HCT116 (cell line): ENCODE results near the gene NLGN4Y. TPM values are rescaled to one million over a fixed set of nuclear protein-coding genes. Genes with fewer than 3 reads are reported as not detected.

ENCODE experiments used
- ATAC-seq: fragments of 200-7000 bp; cut with Tn5 transposase; 2 replicates; pipeline ENCODE4 v1.9.1; 2020; ENCODE audit warnings: mild to moderate bottlenecking, moderate library complexity
- BruUV-seq: library from RNA; stranded (reverse); fragments of 400-500 nt; replicated peaks from 2 replicates; lab custom pipeline; 2021; lab: Mats Ljungman, UMichigan
- CTCF ChIA-PET: fragments of 300-600 bp; sonication (Branson Sonifier 250); formaldehyde crosslinking; loops from one replicate; lab custom pipeline; 2021; ENCODE audit warnings: antibody characterized with exemption; lab: Charles Lee
- POLR2A ChIA-PET: fragments of 300-600, 350-600 bp; sonication (Branson Sonifier 250); formaldehyde crosslinking; loops from one replicate; lab custom pipeline; 2021; ENCODE audit warnings: antibody characterized with exemption; lab: Charles Lee
- RAD21 ChIA-PET, 2 experiments: fragments of 300-600 bp; sonication (Branson Sonifier 250); formaldehyde crosslinking; loops; one replicate each; lab custom pipeline; 2023; ENCODE audit warnings: low total read pairs in 2 of 2; ENCODE audit not compliant: uncharacterized antibody in 2 of 2, unreplicated experiment in 2 of 2, low non-redundant PET in 1 of 2; lab: Charles Lee
- DNase-seq: peaks from one replicate; pipeline ENCODE4 v3.0.0-alpha.2; 2010; ENCODE audit warnings: low read depth, low spot score
- H2AFZ ChIP-seq: fragments of 200-600 bp; shearing (Covaris generic), sonication (generic); 2 replicates; pipeline ENCODE4 v1.6.1; 2017; ENCODE audit warnings: low read depth, mixed run types, mixed read lengths, antibody characterized with exemption, low read length; ENCODE audit not compliant: poor library complexity, severe bottlenecking
- H3K27ac ChIP-seq: 2 replicates; pipeline ENCODE4 v1.5.1; 2012; ENCODE audit warnings: low read depth, low read length
- H3K27me3 ChIP-seq: fragments of 200-600 bp; sonication (generic); 2 replicates; pipeline ENCODE4 v1.6.1; 2016; ENCODE audit warnings: mixed run types, low read length, mixed read lengths; ENCODE audit not compliant: insufficient read depth
- H3K36me3 ChIP-seq, 2 experiments: fragments of 200-500 bp in 1 of 2; fragments of 200-600 bp in 1 of 2; sonication (Bioruptor generic) in 1 of 2; sonication (generic) in 1 of 2; 2 replicates each; pipeline versions ENCODE4 v1.5.1 to v1.6.1; 2014 to 2016; ENCODE audit warnings: low read length in 2 of 2, inconsistent platforms in 1 of 2, mixed read lengths in 1 of 2, mixed run types in 1 of 2; ENCODE audit not compliant: insufficient read depth in 2 of 2, control insufficient read depth in 1 of 2
- H3K4me1 ChIP-seq, 2 experiments: fragments of 200-600 bp in 1 of 2; sonication (generic) in 1 of 2; 2 replicates each; pipeline versions ENCODE4 v1.5.1 to v1.6.1; 2012 to 2017; ENCODE audit warnings: low read length in 2 of 2, inconsistent platforms in 1 of 2, mild to moderate bottlenecking in 1 of 2, mixed read lengths in 1 of 2, mixed run types in 1 of 2, moderate library complexity in 1 of 2; ENCODE audit not compliant: insufficient read depth in 2 of 2, control insufficient read depth in 1 of 2
- H3K4me2 ChIP-seq: fragments of 200-600 bp; sonication (generic); 2 replicates; pipeline ENCODE4 v1.6.1; 2017; ENCODE audit warnings: mixed run types, low read length, mixed read lengths
- H3K4me3 ChIP-seq, 2 experiments: fragments of 200-600 bp in 1 of 2; sonication (generic) in 1 of 2; replicated peaks in 1 of 2; 2 replicates each; pipeline ENCODE4 v1.5.1; 2011 to 2016; ENCODE audit warnings: low read length in 2 of 2, control low read depth in 1 of 2, low read depth in 1 of 2, mild to moderate bottlenecking in 1 of 2, mixed read lengths in 1 of 2, mixed run types in 1 of 2
- H3K79me2 ChIP-seq: fragments of 200-600 bp; sonication (generic); 2 replicates; pipeline ENCODE4 v1.6.1; 2017; ENCODE audit warnings: mild to moderate bottlenecking, mixed run types, low read length, moderate library complexity, mixed read lengths; ENCODE audit not compliant: insufficient read depth
- H3K9ac ChIP-seq: fragments of 200-600 bp; sonication (generic); 2 replicates; pipeline ENCODE4 v1.6.1; 2016; ENCODE audit warnings: low read length, mixed read lengths
- H3K9me2 ChIP-seq: fragments of 200-600 bp; sonication (generic), shearing (Covaris generic); 2 replicates; pipeline ENCODE4 v1.6.1; 2017; ENCODE audit warnings: mixed run types, mild to moderate bottlenecking, moderate library complexity; ENCODE audit not compliant: insufficient read depth
- H3K9me3 ChIP-seq, 2 experiments: fragments of 200-500 bp in 1 of 2; fragments of 200-600 bp in 1 of 2; sonication (Bioruptor generic) in 1 of 2; sonication (generic) in 1 of 2; 2 replicates each; pipeline ENCODE4 v1.6.1; 2014 to 2017; ENCODE audit warnings: low read length in 2 of 2, mixed read lengths in 2 of 2, inconsistent platforms in 1 of 2, low read depth in 1 of 2, mild to moderate bottlenecking in 1 of 2, mixed run types in 1 of 2, moderate library complexity in 1 of 2; ENCODE audit not compliant: control insufficient read depth in 1 of 2, insufficient read depth in 1 of 2
- H4K20me1 ChIP-seq: fragments of 200-600 bp; sonication (generic), shearing (Covaris generic); 2 replicates; pipeline ENCODE4 v1.6.1; 2017; ENCODE audit warnings: mixed run types, mild to moderate bottlenecking, moderate library complexity; ENCODE audit not compliant: insufficient read depth
- CBX3 ChIP-seq: IDR thresholded peaks from 2 replicates; pipeline ENCODE4 v1.6.1; 2012; ENCODE audit warnings: low read depth
- CEBPB ChIP-seq: IDR thresholded peaks from 2 replicates; pipeline ENCODE4 v1.6.1; 2012; ENCODE audit warnings: low read depth
- ELF1 ChIP-seq: IDR thresholded peaks from 2 replicates; pipeline ENCODE4 v1.6.1; 2012; ENCODE audit warnings: low read depth, borderline replicate concordance
- FOSL1 ChIP-seq: IDR thresholded peaks from 2 replicates; pipeline ENCODE4 v1.6.1; 2012; ENCODE audit warnings: low read depth
- JUND ChIP-seq: IDR thresholded peaks from 2 replicates; pipeline ENCODE4 v1.6.1; 2012
- POLR2A ChIP-seq: IDR thresholded peaks from 2 replicates; pipeline ENCODE4 v1.7.0; 2011; ENCODE audit warnings: borderline replicate concordance; ENCODE audit not compliant: insufficient read depth, insufficient read length; ENCODE audit errors: extremely low read depth
- POLR2AphosphoS5 ChIP-seq: IDR thresholded peaks from 2 replicates; pipeline ENCODE4 v1.6.1; 2011; ENCODE audit warnings: mild to moderate bottlenecking, low read depth, low read length, moderate library complexity
- SIN3A ChIP-seq: IDR thresholded peaks from 2 replicates; pipeline ENCODE4 v1.6.1; 2012; ENCODE audit warnings: low read depth
- SP1 ChIP-seq: IDR thresholded peaks from 2 replicates; pipeline ENCODE4 v1.6.1; 2012; ENCODE audit warnings: low read depth
- SRF ChIP-seq: IDR thresholded peaks from 2 replicates; pipeline ENCODE4 v1.6.1; 2012; ENCODE audit warnings: low read depth
- YY1 ChIP-seq: IDR thresholded peaks from 2 replicates; pipeline ENCODE4 v1.6.1; 2011; ENCODE audit warnings: low read length, low read depth, moderate library complexity, mild to moderate bottlenecking; ENCODE audit not compliant: insufficient replicate concordance; ENCODE audit errors: extremely low read depth
- intact Hi-C: fragments of 100-400 bp; cut with micrococcal nuclease; formaldehyde crosslinking; loops from 2 replicates; pipeline ENCODE4 v1.10.0; 2022
- total RNA-seq: library from RNA; stranded (reverse); gene quantifications from one replicate; pipeline ENCODE4 v1.2.1, GENCODE V29; 2021; ENCODE audit not compliant: unreplicated experiment
- TF ChIP-seq, protein P1 (sequence below): IDR thresholded peaks from 2 replicates; pipeline ENCODE4 v1.6.1; 2011; ENCODE audit warnings: mild to moderate bottlenecking, low read length, moderate library complexity; ENCODE audit not compliant: insufficient replicate concordance; ENCODE audit errors: extremely low read depth
- TF ChIP-seq, protein P2 (sequence below): IDR thresholded peaks from 2 replicates; pipeline ENCODE4 v1.6.1; 2012
- TF ChIP-seq, protein P3 (sequence below), 3 experiments: fragments of 200-600 bp in 1 of 3; sonication (generic) in 1 of 3; IDR thresholded peaks in 2 of 3; conservative IDR thresholded peaks in 1 of 3; 2 replicates each; pipeline ENCODE4 v1.5.1; 2012 to 2017; ENCODE audit warnings: low read depth in 2 of 3, low read length in 2 of 3, antibody characterized with exemption in 1 of 3, borderline replicate concordance in 1 of 3, control low read depth in 1 of 3, mild to moderate bottlenecking in 1 of 3, mixed read lengths in 1 of 3, mixed run types in 1 of 3, moderate library complexity in 1 of 3; ENCODE audit not compliant: insufficient read depth in 1 of 3
- TF ChIP-seq, protein P4 (sequence below): IDR thresholded peaks from 2 replicates; pipeline ENCODE4 v1.6.1; 2012; ENCODE audit warnings: low read depth

Gene NLGN4Y
- total RNA-seq, 1 experiment from 2014 or later, result 0.22 TPM

DNA sequence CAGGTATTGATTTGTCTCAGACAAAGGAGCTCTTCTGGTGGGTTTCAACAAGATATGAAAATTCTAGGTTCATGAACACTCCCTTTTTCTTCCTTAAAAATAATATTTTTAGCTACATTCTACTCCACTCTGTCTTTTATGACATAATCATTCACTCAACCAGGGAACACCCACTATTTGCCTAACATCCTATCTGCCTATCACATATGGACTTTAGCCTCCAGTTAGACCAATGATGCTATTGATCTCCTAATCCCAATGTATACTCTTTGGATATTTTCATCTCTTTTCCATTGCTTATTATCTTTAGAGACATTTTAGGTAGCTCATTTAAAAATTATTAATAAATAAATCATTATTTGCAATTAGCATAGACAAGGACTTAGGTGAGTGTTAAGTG, 110.6 kb downstream of the NLGN4Y start:
- ChIA-PET POLR2A (no interaction called here), RAD21 (no interaction called here), CTCF (no interaction called here)
- H3K9me2 ChIP-seq, result no peaks in the 10 kb centered on the region
- DNase-seq, result no peak
- no peaks in the 10 kb centered on the region for H3K9me3 ChIP-seq
- H3K27me3 ChIP-seq, result no peaks in the 10 kb centered on the region
- no peak for TF ChIP-seq FOSL1
- TF ChIP-seq, protein P1, sequence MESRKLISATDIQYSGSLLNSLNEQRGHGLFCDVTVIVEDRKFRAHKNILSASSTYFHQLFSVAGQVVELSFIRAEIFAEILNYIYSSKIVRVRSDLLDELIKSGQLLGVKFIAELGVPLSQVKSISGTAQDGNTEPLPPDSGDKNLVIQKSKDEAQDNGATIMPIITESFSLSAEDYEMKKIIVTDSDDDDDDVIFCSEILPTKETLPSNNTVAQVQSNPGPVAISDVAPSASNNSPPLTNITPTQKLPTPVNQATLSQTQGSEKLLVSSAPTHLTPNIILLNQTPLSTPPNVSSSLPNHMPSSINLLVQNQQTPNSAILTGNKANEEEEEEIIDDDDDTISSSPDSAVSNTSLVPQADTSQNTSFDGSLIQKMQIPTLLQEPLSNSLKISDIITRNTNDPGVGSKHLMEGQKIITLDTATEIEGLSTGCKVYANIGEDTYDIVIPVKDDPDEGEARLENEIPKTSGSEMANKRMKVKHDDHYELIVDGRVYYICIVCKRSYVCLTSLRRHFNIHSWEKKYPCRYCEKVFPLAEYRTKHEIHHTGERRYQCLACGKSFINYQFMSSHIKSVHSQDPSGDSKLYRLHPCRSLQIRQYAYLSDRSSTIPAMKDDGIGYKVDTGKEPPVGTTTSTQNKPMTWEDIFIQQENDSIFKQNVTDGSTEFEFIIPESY, result no peak
- TF ChIP-seq, protein P2, sequence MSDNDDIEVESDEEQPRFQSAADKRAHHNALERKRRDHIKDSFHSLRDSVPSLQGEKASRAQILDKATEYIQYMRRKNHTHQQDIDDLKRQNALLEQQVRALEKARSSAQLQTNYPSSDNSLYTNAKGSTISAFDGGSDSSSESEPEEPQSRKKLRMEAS, result no peak
- no peak for TF ChIP-seq SP1
- intact Hi-C loops, result no loop called here
- no peak overlapping the region for H2AFZ ChIP-seq
- no TSS peak for BruUV-seq
- H3K79me2 ChIP-seq, result no peaks in the 10 kb centered on the region
- no peaks in the 10 kb centered on the region for H4K20me1 ChIP-seq
- no peaks in the 10 kb centered on the region for H3K4me1 ChIP-seq
- no peaks in the 10 kb centered on the region for H3K36me3 ChIP-seq
- no peak for ATAC-seq
- no peak overlapping the region for H3K4me2 ChIP-seq
- no peak overlapping the region for H3K27ac ChIP-seq
- no peak overlapping the region for H3K4me3 ChIP-seq
- no peak overlapping the region for H3K9ac ChIP-seq

DNA sequence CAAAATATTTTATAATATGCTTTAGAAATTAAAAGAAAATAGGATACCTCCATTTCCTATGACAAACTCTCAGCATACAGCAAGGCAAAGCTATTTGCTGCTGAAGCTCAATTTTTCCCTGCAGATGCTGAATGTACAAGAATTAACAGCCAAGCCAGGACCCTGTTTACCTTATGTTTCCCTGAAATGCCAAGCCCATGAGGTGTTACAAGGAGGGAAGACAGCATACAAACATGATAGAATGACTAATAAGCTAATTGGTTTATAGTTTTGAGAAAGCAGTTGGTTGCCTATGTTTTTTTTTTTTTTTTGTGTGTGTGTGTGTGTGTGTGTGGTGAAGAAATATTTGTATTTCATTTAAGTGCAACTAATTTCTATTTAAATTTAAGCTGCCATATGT, 113.2 kb downstream of the NLGN4Y start:
- Histone ChIP-seq H3K9me3 (no peaks in the 10 kb centered on the region), H4K20me1 (no peaks in the 10 kb centered on the region), H3K27ac (no peak overlapping the region), H3K9ac (no peak overlapping the region), H3K4me1 (no peaks in the 10 kb centered on the region), H3K4me2 (no peak overlapping the region), H2AFZ (no peak overlapping the region), H3K9me2 (no peaks in the 10 kb centered on the region), H3K4me3 (no peak overlapping the region), H3K36me3 (no peaks in the 10 kb centered on the region), H3K27me3 (no peaks in the 10 kb centered on the region), H3K79me2 (no peaks in the 10 kb centered on the region)
- ATAC-seq (no peak), DNase-seq (no peak)
- ChIA-PET CTCF (no interaction called here), RAD21 (no interaction called here), POLR2A (no interaction called here)
- TF ChIP-seq, protein P3, sequence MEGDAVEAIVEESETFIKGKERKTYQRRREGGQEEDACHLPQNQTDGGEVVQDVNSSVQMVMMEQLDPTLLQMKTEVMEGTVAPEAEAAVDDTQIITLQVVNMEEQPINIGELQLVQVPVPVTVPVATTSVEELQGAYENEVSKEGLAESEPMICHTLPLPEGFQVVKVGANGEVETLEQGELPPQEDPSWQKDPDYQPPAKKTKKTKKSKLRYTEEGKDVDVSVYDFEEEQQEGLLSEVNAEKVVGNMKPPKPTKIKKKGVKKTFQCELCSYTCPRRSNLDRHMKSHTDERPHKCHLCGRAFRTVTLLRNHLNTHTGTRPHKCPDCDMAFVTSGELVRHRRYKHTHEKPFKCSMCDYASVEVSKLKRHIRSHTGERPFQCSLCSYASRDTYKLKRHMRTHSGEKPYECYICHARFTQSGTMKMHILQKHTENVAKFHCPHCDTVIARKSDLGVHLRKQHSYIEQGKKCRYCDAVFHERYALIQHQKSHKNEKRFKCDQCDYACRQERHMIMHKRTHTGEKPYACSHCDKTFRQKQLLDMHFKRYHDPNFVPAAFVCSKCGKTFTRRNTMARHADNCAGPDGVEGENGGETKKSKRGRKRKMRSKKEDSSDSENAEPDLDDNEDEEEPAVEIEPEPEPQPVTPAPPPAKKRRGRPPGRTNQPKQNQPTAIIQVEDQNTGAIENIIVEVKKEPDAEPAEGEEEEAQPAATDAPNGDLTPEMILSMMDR (IDR thresholded peaks at IDR 0.05 in 2 of 3, conservative IDR thresholded peaks at IDR 0.05 in 1 of 3; ENCODE audit: borderline replicate concordance in 1 of 3, insufficient read depth in 1 of 3, low read depth in 2 of 3, low read length in 2 of 3), result no peak
- TF ChIP-seq POLR2A (no peak), YY1 (no peak), SRF (no peak), JUND (no peak), CBX3 (no peak), SIN3A (no peak), FOSL1 (no peak), ELF1 (no peak), POLR2AphosphoS5 (no peak), CEBPB (no peak)
- TF ChIP-seq, protein P4, sequence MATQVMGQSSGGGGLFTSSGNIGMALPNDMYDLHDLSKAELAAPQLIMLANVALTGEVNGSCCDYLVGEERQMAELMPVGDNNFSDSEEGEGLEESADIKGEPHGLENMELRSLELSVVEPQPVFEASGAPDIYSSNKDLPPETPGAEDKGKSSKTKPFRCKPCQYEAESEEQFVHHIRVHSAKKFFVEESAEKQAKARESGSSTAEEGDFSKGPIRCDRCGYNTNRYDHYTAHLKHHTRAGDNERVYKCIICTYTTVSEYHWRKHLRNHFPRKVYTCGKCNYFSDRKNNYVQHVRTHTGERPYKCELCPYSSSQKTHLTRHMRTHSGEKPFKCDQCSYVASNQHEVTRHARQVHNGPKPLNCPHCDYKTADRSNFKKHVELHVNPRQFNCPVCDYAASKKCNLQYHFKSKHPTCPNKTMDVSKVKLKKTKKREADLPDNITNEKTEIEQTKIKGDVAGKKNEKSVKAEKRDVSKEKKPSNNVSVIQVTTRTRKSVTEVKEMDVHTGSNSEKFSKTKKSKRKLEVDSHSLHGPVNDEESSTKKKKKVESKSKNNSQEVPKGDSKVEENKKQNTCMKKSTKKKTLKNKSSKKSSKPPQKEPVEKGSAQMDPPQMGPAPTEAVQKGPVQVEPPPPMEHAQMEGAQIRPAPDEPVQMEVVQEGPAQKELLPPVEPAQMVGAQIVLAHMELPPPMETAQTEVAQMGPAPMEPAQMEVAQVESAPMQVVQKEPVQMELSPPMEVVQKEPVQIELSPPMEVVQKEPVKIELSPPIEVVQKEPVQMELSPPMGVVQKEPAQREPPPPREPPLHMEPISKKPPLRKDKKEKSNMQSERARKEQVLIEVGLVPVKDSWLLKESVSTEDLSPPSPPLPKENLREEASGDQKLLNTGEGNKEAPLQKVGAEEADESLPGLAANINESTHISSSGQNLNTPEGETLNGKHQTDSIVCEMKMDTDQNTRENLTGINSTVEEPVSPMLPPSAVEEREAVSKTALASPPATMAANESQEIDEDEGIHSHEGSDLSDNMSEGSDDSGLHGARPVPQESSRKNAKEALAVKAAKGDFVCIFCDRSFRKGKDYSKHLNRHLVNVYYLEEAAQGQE, result no peak
- no TSS peak for BruUV-seq
- intact Hi-C loops, result no loop called here
